Natural killer cell treated with Interleukin-12 subunit alpha and Interleukin-12 subunit beta and Interleukin-15 and Interleukin-18, amount 100 ng/mL, for 72 hours (primary cell): ENCODE measurements around the gene LENG1. TPM values are rescaled to one million over a fixed set of nuclear protein-coding genes. Genes with fewer than 3 reads are reported as not detected.
"Not testable (repeated sequence)": the region's sequence is repeated elsewhere in the genome, so short reads cannot be mapped to it uniquely, and the experiment has no call there.

Experiments used
- ATAC-seq, 2 donors: fragments of 150-1000 bp; cut with Tn5 transposase in 1 of 2; sonication (Bioruptor Pico), chemical (Tn5 transposase) in 1 of 2; 2 replicates each; pipeline ENCODE4 v1.10.0; 2021
- DNase-seq: peaks from one replicate; pipeline ENCODE4 v3.0.0; 2022; ENCODE audit warnings: low spot score
- H3K27ac Mint-ChIP-seq, 2 donors: 1 replicate in 1 of 2; 2 replicates in 1 of 2; pipeline ENCODE4 v1.8.0; 2022; ENCODE audit warnings: mixed read lengths in 2 of 2, mild to moderate bottlenecking in 1 of 2, moderate library complexity in 1 of 2
- H3K27me3 Mint-ChIP-seq, 2 donors: 1 replicate in 1 of 2; 2 replicates in 1 of 2; pipeline ENCODE4 v1.8.0; 2022; ENCODE audit warnings: mixed read lengths in 2 of 2
- H3K36me3 Mint-ChIP-seq: one replicate; pipeline ENCODE4 v1.8.0; 2022; ENCODE audit warnings: mixed read lengths
- H3K4me1 Mint-ChIP-seq, 2 donors: 1 replicate in 1 of 2; 2 replicates in 1 of 2; pipeline ENCODE4 v1.8.0; 2022; ENCODE audit warnings: low read depth in 2 of 2, mixed read lengths in 2 of 2, mild to moderate bottlenecking in 1 of 2
- H3K4me3 Mint-ChIP-seq: one replicate; pipeline ENCODE4 v1.8.0; 2022; ENCODE audit warnings: mixed read lengths
- H3K9me3 Mint-ChIP-seq: 2 replicates; pipeline ENCODE4 v1.8.0; 2022; ENCODE audit warnings: mixed read lengths
- total RNA-seq, 2 donors: library from RNA; stranded (reverse); gene quantifications; one replicate each; pipeline ENCODE4 v1.2.3, GENCODE V29; 2022

The LENG1 gene
- total RNA-seq, 2 donors from 2014 or later, result 5.0 to 7.5 TPM

DNA sequence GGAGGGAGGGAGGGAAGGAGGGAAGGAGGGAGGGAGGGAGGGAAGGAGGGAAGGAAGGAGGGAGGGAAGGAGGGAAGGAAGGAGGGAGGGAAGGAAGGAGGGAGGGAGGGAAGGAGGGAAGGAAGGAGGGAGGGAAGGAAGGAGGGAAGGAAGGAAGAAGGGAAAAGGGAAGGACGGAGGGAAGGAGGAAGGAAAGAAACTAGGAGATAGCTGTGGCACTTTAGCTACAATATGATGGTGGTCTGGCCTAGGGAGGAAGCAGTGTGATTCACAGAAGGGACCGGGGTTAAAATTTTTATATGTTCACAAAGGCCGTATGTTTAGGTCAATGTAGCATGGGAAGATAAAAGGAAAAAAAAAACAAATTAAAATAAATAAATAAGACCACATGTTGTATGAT, 22.4 kb upstream of the LENG1 start:
- H3K9me3 Mint-ChIP-seq, H3K27me3 Mint-ChIP-seq, DNase-seq, ATAC-seq, H3K4me3 Mint-ChIP-seq, H3K36me3 Mint-ChIP-seq, H3K27ac Mint-ChIP-seq, H3K4me1 Mint-ChIP-seq: not testable (repeated sequence)

GRCh38 chr19:54180691-54181091, 21.2 kb upstream of the LENG1 start:
- no peaks in the 10 kb centered on the region for H3K27me3 Mint-ChIP-seq
- ATAC-seq, result no peak
- no peaks in the 10 kb centered on the region for H3K4me1 Mint-ChIP-seq
- DNase-seq, result no peak
- H3K27ac Mint-ChIP-seq, result no peak overlapping the region
- H3K9me3 Mint-ChIP-seq, result no peaks in the 10 kb centered on the region
- no peak overlapping the region for H3K4me3 Mint-ChIP-seq
- H3K36me3 Mint-ChIP-seq, result no peaks in the 10 kb centered on the region

DNA sequence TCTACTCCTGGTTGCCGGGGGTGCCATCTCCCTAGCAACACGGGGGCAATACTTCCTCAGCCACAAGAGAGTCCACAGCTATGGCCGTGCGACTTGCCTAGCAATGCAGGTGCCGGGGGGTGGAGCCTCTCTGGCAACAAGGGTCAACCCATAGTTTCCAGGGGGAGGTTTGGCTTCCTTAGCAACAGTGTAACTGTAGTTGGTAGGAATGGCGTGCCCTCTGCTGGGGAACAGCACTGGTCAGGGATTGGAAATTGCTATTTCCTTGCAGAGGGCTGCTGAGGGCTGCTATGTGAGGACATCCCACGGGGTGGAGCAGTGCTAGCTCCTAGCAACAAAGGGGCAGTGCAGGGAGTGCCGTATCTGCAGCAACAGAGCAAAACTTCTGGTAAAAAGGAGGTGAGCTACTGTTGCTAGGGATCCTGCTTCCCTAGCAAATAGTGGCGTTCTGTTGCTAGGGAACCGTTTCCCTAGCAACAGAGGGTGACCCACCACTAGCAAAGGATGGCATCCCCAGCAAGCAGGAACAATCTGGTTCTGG, 20.5 kb upstream of the LENG1 start:
- no peaks in the 10 kb centered on the region for H3K4me1 Mint-ChIP-seq
- DNase-seq (no peak), ATAC-seq (no peak)
- H3K9me3 Mint-ChIP-seq, result no peaks in the 10 kb centered on the region
- no peak overlapping the region for H3K27ac Mint-ChIP-seq
- no peaks in the 10 kb centered on the region for H3K36me3 Mint-ChIP-seq
- no peaks in the 10 kb centered on the region for H3K27me3 Mint-ChIP-seq
- no peak overlapping the region for H3K4me3 Mint-ChIP-seq

DNA sequence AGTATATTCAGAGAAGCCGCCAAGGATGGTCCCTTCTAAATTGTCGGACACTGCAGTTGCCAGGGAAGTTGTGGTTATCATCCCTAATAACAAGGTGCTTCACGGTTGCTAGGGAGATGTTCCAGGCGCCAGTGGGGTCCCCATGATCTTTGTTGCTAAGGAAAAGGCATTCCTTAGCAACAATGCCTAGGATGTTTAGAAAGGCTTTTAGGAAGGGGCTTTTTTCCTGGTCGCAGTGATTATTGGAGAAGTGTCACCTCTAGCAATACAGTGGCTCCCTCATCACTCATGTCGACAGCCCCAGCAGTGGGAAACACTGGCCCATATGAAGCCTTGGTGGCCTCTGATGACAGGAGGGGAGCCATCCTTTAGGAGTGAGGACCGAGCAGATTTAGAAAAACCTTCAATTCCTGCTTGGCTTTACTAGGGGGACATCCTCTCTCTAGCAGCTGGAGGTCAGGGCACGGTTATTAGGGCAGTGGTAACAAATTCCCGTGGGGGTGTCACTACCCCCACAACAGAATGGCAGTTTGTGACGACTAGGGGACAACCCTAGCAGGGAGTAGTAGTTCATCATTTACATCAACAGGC, 19.8 kb upstream of the LENG1 start:
- Mint-ChIP-seq H3K27ac (no peak overlapping the region), H3K9me3 (no peaks in the 10 kb centered on the region), H3K36me3 (no peaks in the 10 kb centered on the region), H3K4me1 (no peaks in the 10 kb centered on the region), H3K4me3 (no peak overlapping the region), H3K27me3 (no peaks in the 10 kb centered on the region)
- no peak for ATAC-seq
- no peak for DNase-seq

- Mint-ChIP-seq H3K9me3 (no peaks in the 10 kb centered on the region), H3K36me3 (no peaks in the 10 kb centered on the region), H3K4me1 (no peaks in the 10 kb centered on the region), H3K4me3 (no peak overlapping the region), H3K27ac (no peak overlapping the region), H3K27me3 (no peaks in the 10 kb centered on the region)
- peak; percentile 78 to 89 for ATAC-seq
- no peak for DNase-seq
Measured at GRCh38 chr19:54178581-54179261, 19.2 kb upstream of the LENG1 start.

- H3K27me3 Mint-ChIP-seq, result no peaks in the 10 kb centered on the region
- no peaks in the 10 kb centered on the region for H3K4me1 Mint-ChIP-seq
- ATAC-seq, result peak in 1 of 2 donors; percentile 20
- no peak overlapping the region for H3K27ac Mint-ChIP-seq
- no peak for DNase-seq
- H3K9me3 Mint-ChIP-seq, result no peaks in the 10 kb centered on the region
- no peaks in the 10 kb centered on the region for H3K36me3 Mint-ChIP-seq
- H3K4me3 Mint-ChIP-seq, result no peak overlapping the region
Measured at GRCh38 chr19:54173951-54174834, 14.7 kb upstream of the LENG1 start.

- Mint-ChIP-seq H3K27ac (no peak overlapping the region), H3K4me1 (no peaks in the 10 kb centered on the region), H3K4me3 (no peak overlapping the region), H3K9me3 (no peaks in the 10 kb centered on the region), H3K27me3 (no peaks in the 10 kb centered on the region), H3K36me3 (no peaks in the 10 kb centered on the region)
- DNase-seq (no peak), ATAC-seq (no peak)
Measured at GRCh38 chr19:54173359-54173699, 13.8 kb upstream of the LENG1 start.

- Mint-ChIP-seq H3K9me3 (no peaks in the 10 kb centered on the region), H3K27ac (no peak within 1 kb of the TSS), H3K4me1 (peaks cover 0 to 2% of the 10 kb centered on the region in 2 donors), H3K36me3 (no peaks in the 10 kb centered on the region), H3K4me3 (no peak within 1 kb of the TSS), H3K27me3 (no peaks in the 10 kb centered on the region)
- ATAC-seq, result no peak
- DNase-seq, result no peak
Measured at GRCh38 chr19:54172471-54173358, 13.2 kb upstream of the LENG1 start, which contains the start of gene TMC4. Gene TMC4, minus strand, starts transcription at chr19:54173160. Its CDS starts 43 bp downstream, at chr19:54173117.

DNA sequence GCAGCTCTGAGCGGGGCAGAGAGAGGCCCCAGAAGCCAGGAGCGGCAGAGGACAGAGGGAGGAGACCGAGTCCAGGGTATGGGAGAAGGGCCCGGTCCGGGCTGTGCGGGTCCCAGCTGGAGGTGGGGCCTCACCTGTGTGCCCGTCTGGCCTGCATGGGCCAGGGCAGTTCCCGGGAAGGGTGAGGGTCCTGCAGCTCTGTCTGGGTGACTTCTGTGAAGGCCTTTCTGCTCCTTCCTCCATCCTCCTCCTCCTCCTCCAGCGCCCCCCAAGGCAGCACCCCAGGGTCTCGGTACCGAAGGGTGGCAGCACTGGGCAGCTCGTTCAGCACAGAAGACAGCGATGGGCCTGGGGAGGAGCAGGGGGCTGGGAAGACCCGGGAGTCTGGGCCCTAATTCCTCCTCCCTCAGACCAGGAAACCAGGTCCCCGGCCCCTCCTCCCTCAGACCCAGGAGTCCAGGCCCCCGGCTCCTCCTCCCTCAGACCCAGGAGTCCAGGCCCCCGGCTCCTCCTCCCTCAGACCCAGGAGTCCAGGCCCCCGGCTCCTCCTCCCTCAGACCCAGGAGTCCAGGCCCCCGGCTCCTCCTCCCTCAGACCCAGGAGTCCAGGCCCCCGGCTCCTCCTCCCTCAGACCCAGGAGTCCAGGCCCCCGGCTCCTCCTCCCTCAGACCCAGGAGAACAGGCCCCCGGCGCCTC, 12.4 kb upstream of the LENG1 start:
- not testable (repeated sequence) for H3K9me3 Mint-ChIP-seq, ATAC-seq, H3K27me3 Mint-ChIP-seq, H3K4me3 Mint-ChIP-seq, H3K27ac Mint-ChIP-seq, DNase-seq, H3K36me3 Mint-ChIP-seq, H3K4me1 Mint-ChIP-seq

GRCh38 chr19:54169149-54169740, 9.7 kb upstream of the LENG1 start:
- peaks cover 8 to 17% of the 10 kb centered on the region in 2 donors for H3K4me1 Mint-ChIP-seq
- H3K27me3 Mint-ChIP-seq, result no peaks in the 10 kb centered on the region
- no peak for ATAC-seq
- H3K27ac Mint-ChIP-seq, result no peak overlapping the region
- H3K9me3 Mint-ChIP-seq, result no peaks in the 10 kb centered on the region
- no peak overlapping the region for H3K4me3 Mint-ChIP-seq
- DNase-seq, result peak; percentile 49
- no peaks in the 10 kb centered on the region for H3K36me3 Mint-ChIP-seq

GRCh38 chr19:54168174-54168917, 8.8 kb upstream of the LENG1 start:
- peaks cover 11 to 19% of the 10 kb centered on the region in 2 donors for H3K4me1 Mint-ChIP-seq
- ATAC-seq (peak; percentile 85 to 86), DNase-seq (peak; percentile 89)
- H3K4me3 Mint-ChIP-seq, result no peak overlapping the region
- no peaks in the 10 kb centered on the region for H3K36me3 Mint-ChIP-seq
- H3K9me3 Mint-ChIP-seq, result no peaks in the 10 kb centered on the region
- no peak overlapping the region for H3K27ac Mint-ChIP-seq
- H3K27me3 Mint-ChIP-seq, result no peaks in the 10 kb centered on the region

- Mint-ChIP-seq H3K27ac (peak overlapping the region in 1 of 2 donors; percentile 69), H3K4me1 (peaks cover 26 to 37% of the 10 kb centered on the region in 2 donors), H3K4me3 (no peak overlapping the region), H3K9me3 (no peaks in the 10 kb centered on the region), H3K36me3 (no peaks in the 10 kb centered on the region), H3K27me3 (no peaks in the 10 kb centered on the region)
- no peak for ATAC-seq
- no peak for DNase-seq
Measured at GRCh38 chr19:54165222-54165621, 5.7 kb upstream of the LENG1 start.
